Esophagus muscularis mucosa (tissue), 4 donors: ENCODE measurements around the gene GPR22. TPM values are rescaled to one million over a fixed set of nuclear protein-coding genes. Genes with fewer than 3 reads are reported as not detected.

Source experiments
- DNase-seq: peaks from one replicate; pipeline ENCODE4 v3.0.0-alpha.2; 2017; ENCODE audit errors: extremely low spot score
- H3K27ac ChIP-seq, 4 donors: fragments of 200-600 bp; sonication (generic); replicated peaks in 1 of 4; 1 replicate in 3 of 4; 2 replicates in 1 of 4; pipeline ENCODE4 v1.5.1; 2016 to 2019; ENCODE audit warnings: mild to moderate bottlenecking in 1 of 4
- H3K27me3 ChIP-seq, 4 donors: fragments of 200-600 bp; sonication (generic); one replicate each; pipeline versions ENCODE4 v1.5.1 to v1.6.0; 2016 to 2019
- H3K36me3 ChIP-seq, 4 donors: fragments of 200-600 bp; sonication (generic); one replicate each; pipeline ENCODE4 v1.5.1; 2016 to 2019
- H3K4me1 ChIP-seq, 4 donors: fragments of 200-600 bp; sonication (generic); one replicate each; pipeline ENCODE4 v1.5.1; 2016 to 2019
- H3K4me3 ChIP-seq, 4 donors: fragments of 200-600 bp; sonication (generic); 1 replicate in 2 of 4; 2 replicates in 2 of 4; pipeline ENCODE4 v1.5.1; 2016 to 2019; ENCODE audit warnings: mild to moderate bottlenecking in 4 of 4, moderate library complexity in 1 of 4
- H3K9me3 ChIP-seq, 4 donors: fragments of 200-600 bp; sonication (generic); 1 replicate in 3 of 4; 2 replicates in 1 of 4; pipeline ENCODE4 v1.5.1; 2016 to 2019
- EP300 ChIP-seq: sonication (generic); formaldehyde crosslinking; IDR thresholded peaks from one replicate; pipeline ENCODE4 v1.6.1; 2017; ENCODE audit warnings: antibody characterized with exemption
- POLR2A ChIP-seq: fragments of 450-650 bp; IDR thresholded peaks from one replicate; pipeline ENCODE4 v1.6.1; 2017; ENCODE audit warnings: antibody characterized with exemption, moderate library complexity, mild to moderate bottlenecking, low read depth
- POLR2AphosphoS5 ChIP-seq, 2 donors: sonication (generic); formaldehyde crosslinking; IDR thresholded peaks; one replicate each; pipeline ENCODE4 v1.6.1; 2017; ENCODE audit warnings: antibody characterized with exemption in 2 of 2
- WGBS: methylation state at CpG from one replicate; pipeline ENCODE4 v1.1.5; 2018; 5-methylcytosine and 5-hydroxymethylcytosine counted together
- intact Hi-C: fragments of 100-400 bp; cut with DNase I; formaldehyde crosslinking; loops from one replicate; pipeline ENCODE4 v1.15.1; 2023
- total RNA-seq, 4 donors: library from RNA; depleted of rRNA; stranded (reverse); fragments of >200 nt; gene quantifications; one replicate each; pipeline versions ENCODE4 v1.1.0 to v1.2.1, GENCODE V29; 2016
- TF ChIP-seq, protein P1 (sequence below), 3 experiments: fragments of 200-600 bp in 2 of 3; fragments of 450-650 bp in 1 of 3; sonication (generic) in 2 of 3; IDR thresholded peaks; one replicate each; pipeline ENCODE4 v1.5.1; 2017 to 2019; ENCODE audit warnings: antibody characterized with exemption in 3 of 3, mild to moderate bottlenecking in 2 of 3, moderate library complexity in 1 of 3

Gene GPR22
- total RNA-seq, 4 donors from 2014 or later, result 0.33 TPM; not detected in 3

DNA sequence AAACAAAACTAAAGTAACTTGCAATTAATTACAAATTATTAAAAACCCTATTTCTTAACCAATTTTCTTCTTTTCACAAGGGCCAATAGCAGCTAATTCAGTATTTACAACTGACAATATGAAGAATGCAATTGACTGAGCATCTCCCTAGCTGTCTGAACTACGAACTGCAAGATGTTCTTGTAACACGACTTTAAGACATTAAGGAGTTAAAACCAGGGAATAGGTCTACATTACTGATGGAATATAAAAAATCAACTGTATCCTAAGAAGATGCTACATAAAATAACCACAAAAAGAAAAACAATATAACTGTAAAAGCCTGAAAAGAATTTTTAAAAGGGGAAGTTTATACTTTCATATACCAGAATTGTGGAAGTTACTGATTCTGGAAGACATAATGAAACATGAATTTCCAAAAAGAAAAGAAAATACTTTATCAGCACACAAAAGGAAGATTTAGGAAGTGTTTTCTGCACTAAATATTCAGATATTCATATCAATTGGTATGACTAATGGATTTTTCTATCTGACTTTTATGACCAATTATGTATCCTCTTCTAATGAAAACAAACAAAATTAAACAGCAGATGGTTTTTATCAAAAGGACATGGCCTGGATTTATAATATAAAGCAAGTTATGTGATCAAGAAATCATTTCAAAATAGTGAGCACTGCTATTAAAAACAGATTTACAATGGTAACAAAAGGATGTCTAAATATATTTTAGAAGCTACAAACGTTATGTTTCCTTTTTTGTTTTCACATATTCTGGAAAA is 1.6 kb downstream of the GPR22 start:
- H3K36me3 ChIP-seq, result no peaks in the 10 kb centered on the region
- intact Hi-C loops, result no loop called here
- peaks cover 0 to under 1% (median under 1%) of the 10 kb centered on the region in 4 donors for H3K4me1 ChIP-seq
- TF ChIP-seq, protein P1, sequence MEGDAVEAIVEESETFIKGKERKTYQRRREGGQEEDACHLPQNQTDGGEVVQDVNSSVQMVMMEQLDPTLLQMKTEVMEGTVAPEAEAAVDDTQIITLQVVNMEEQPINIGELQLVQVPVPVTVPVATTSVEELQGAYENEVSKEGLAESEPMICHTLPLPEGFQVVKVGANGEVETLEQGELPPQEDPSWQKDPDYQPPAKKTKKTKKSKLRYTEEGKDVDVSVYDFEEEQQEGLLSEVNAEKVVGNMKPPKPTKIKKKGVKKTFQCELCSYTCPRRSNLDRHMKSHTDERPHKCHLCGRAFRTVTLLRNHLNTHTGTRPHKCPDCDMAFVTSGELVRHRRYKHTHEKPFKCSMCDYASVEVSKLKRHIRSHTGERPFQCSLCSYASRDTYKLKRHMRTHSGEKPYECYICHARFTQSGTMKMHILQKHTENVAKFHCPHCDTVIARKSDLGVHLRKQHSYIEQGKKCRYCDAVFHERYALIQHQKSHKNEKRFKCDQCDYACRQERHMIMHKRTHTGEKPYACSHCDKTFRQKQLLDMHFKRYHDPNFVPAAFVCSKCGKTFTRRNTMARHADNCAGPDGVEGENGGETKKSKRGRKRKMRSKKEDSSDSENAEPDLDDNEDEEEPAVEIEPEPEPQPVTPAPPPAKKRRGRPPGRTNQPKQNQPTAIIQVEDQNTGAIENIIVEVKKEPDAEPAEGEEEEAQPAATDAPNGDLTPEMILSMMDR (IDR thresholded peaks at IDR 0.05), result no peak
- TF ChIP-seq POLR2A, result no peak
- TF ChIP-seq EP300, result no peak
- TF ChIP-seq POLR2AphosphoS5 (IDR thresholded peaks at IDR 0.05), result no peak
- WGBS, result 67% methylated on average over 3 of the region's 3 CpGs
- no peaks in the 10 kb centered on the region for H3K27me3 ChIP-seq
- no peak overlapping the region for H3K27ac ChIP-seq
- H3K4me3 ChIP-seq, result no peak overlapping the region
- no peaks in the 10 kb centered on the region for H3K9me3 ChIP-seq
- no peak for DNase-seq

DNA sequence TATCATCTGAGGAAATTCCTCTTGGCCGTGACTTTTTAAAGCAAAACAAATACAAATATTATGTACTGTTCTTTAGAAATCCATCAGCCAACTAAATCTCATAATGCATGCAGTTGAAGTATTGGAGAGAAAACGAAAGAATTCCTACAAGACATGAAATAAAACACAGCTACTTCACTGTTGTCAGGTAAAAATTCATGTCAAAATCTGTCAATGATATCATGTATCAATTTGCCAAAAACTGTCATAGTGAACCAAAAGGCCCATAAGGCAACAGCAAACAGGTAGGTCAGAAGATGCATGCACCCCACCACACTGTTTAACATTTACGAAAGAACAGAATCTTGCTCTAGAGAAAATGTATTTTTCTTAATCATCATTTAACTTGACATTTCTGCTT is 2.3 kb downstream of the GPR22 start:
- DNase-seq, result no peak
- H3K27me3 ChIP-seq, result no peaks in the 10 kb centered on the region
- H3K4me3 ChIP-seq, result no peak overlapping the region
- intact Hi-C loops, result no loop called here
- TF ChIP-seq POLR2A (no peak), POLR2AphosphoS5 (IDR thresholded peaks at IDR 0.05) (no peak), EP300 (no peak)
- TF ChIP-seq, protein P1 (IDR thresholded peaks at IDR 0.05), result no peak
- WGBS, result 76% methylated on average over 3 of the region's 3 CpGs
- no peak overlapping the region for H3K27ac ChIP-seq
- H3K4me1 ChIP-seq, result peaks cover 0 to 5% (median 1%) of the 10 kb centered on the region in 4 donors
- no peaks in the 10 kb centered on the region for H3K9me3 ChIP-seq
- H3K36me3 ChIP-seq, result no peaks in the 10 kb centered on the region

DNA sequence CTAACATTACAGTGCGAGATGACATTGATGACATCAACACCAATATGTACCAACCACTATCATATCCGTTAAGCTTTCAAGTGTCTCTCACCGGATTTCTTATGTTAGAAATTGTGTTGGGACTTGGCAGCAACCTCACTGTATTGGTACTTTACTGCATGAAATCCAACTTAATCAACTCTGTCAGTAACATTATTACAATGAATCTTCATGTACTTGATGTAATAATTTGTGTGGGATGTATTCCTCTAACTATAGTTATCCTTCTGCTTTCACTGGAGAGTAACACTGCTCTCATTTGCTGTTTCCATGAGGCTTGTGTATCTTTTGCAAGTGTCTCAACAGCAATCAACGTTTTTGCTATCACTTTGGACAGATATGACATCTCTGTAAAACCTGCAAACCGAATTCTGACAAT is 4.3 kb downstream of the GPR22 start:
- H3K27me3 ChIP-seq, result no peaks in the 10 kb centered on the region
- no peak overlapping the region for H3K27ac ChIP-seq
- H3K36me3 ChIP-seq, result no peaks in the 10 kb centered on the region
- TF ChIP-seq, protein P1 (IDR thresholded peaks at IDR 0.05), result no peak
- TF ChIP-seq EP300, result no peak
- TF ChIP-seq POLR2A, result no peak
- no peak for TF ChIP-seq POLR2AphosphoS5 (IDR thresholded peaks at IDR 0.05)
- DNase-seq, result no peak
- peaks cover 0 to 5% (median 1%) of the 10 kb centered on the region in 4 donors for H3K4me1 ChIP-seq
- H3K9me3 ChIP-seq, result no peaks in the 10 kb centered on the region
- intact Hi-C loops, result no loop called here
- no peak overlapping the region for H3K4me3 ChIP-seq
- 87% methylated on average over 5 of the region's 5 CpGs for WGBS

DNA sequence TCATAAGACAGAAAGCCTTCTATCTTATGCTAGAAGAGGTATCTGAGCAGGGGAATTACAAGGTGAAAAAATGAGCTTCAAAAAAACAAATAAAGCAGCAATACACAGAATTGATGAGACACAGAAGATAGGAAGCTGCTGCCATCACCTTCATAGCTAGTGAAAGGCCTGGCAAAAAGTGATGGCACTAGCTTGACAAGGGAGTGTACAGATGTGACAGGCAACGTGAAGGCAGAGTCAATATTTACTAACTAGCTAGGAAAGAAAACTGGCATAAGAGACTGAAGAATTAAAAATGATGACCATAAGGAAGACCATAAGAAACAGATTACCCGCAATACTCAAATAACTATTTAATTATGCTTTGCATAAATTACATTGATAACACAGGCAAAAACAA is 9.4 kb downstream of the GPR22 start:
- no peaks in the 10 kb centered on the region for H3K27me3 ChIP-seq
- no peaks in the 10 kb centered on the region for H3K9me3 ChIP-seq
- H3K36me3 ChIP-seq, result no peaks in the 10 kb centered on the region
- H3K27ac ChIP-seq, result no peak overlapping the region
- DNase-seq, result no peak
- intact Hi-C loops, result no loop called here
- TF ChIP-seq, protein P1 (IDR thresholded peaks at IDR 0.05), result no peak
- TF ChIP-seq POLR2A (no peak), POLR2AphosphoS5 (IDR thresholded peaks at IDR 0.05) (no peak), EP300 (no peak)
- H3K4me1 ChIP-seq, result peaks cover 0 to 5% (median 1%) of the 10 kb centered on the region in 4 donors
- no peak overlapping the region for H3K4me3 ChIP-seq
- 86% methylated on average over 2 of the region's 2 CpGs for WGBS

DNA sequence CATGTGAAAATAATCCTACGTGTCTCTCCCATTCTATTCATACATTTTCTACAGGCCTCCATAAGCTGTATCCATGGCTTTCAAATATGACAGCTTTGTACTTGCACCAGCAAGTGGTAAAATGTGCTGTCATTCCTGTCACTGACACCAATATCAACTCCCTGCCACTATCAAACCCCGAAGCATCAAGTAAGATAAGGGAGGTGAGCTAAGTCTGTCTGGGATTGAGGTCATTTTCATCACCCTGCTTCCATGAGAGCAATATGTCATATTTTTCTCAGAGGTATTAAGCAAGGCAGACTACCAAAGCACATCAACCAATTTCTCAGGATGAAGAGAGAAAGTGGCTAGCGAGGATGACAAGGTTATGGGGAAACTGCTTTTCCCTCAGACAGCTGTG is 11.1 kb downstream of the GPR22 start:
- TF ChIP-seq POLR2AphosphoS5 (IDR thresholded peaks at IDR 0.05), result no peak
- TF ChIP-seq POLR2A, result no peak
- TF ChIP-seq EP300, result no peak
- TF ChIP-seq, protein P1 (IDR thresholded peaks at IDR 0.05), result no peak
- Histone ChIP-seq H3K36me3 (no peaks in the 10 kb centered on the region), H3K4me3 (no peak overlapping the region), H3K9me3 (no peaks in the 10 kb centered on the region), H3K27me3 (no peaks in the 10 kb centered on the region), H3K27ac (no peak overlapping the region), H3K4me1 (peaks cover 0 to 5% (median 1%) of the 10 kb centered on the region in 4 donors)
- no peak for DNase-seq
- 97% methylated on average over 3 of the region's 3 CpGs for WGBS
- intact Hi-C loops, result no loop called here
